IPS-18a (cell line): ENCODE results near the gene SRRM5.
"Not testable (repeated sequence)": the region's sequence is repeated elsewhere in the genome, so short reads cannot be mapped to it uniquely, and the experiment has no call there.

ENCODE experiments used
- H3K27ac ChIP-seq: one replicate; pipeline ENCODE4 v1.5.1; 2013; ENCODE audit warnings: low read length
- H3K27me3 ChIP-seq: one replicate; pipeline ENCODE4 v1.6.1; 2013; ENCODE audit warnings: mild to moderate bottlenecking, low read length; ENCODE audit not compliant: control insufficient read depth, insufficient read depth
- H3K36me3 ChIP-seq: one replicate; pipeline ENCODE4 v1.6.1; 2013; ENCODE audit warnings: low read depth, low read length; ENCODE audit not compliant: control insufficient read depth
- H3K4me1 ChIP-seq: one replicate; pipeline ENCODE4 v1.6.1; 2013; ENCODE audit warnings: low read depth, low read length; ENCODE audit not compliant: control insufficient read depth
- H3K4me3 ChIP-seq: one replicate; pipeline ENCODE4 v1.5.1; 2013; ENCODE audit warnings: low read length
- H3K9ac ChIP-seq: one replicate; pipeline ENCODE4 v1.6.1; 2013; ENCODE audit warnings: mild to moderate bottlenecking, low read length, moderate library complexity
- H3K9me3 ChIP-seq: one replicate; pipeline ENCODE4 v1.6.1; 2013; ENCODE audit warnings: low read depth, low read length; ENCODE audit not compliant: control insufficient read depth

The SRRM5 gene

GRCh38 chr19:43648633-43649032, 36.7 kb downstream of the SRRM5 start:
- Histone ChIP-seq H3K4me1 (no peaks in the 10 kb centered on the region), H3K27ac (no peak overlapping the region), H3K27me3 (no peaks in the 10 kb centered on the region), H3K9ac (no peak overlapping the region), H3K36me3 (peaks cover 10% of the 10 kb centered on the region), H3K4me3 (no peak overlapping the region), H3K9me3 (no peaks in the 10 kb centered on the region)

- Histone ChIP-seq H3K9ac (no peak overlapping the region), H3K27me3 (no peaks in the 10 kb centered on the region), H3K9me3 (no peaks in the 10 kb centered on the region), H3K4me3 (no peak overlapping the region), H3K4me1 (no peaks in the 10 kb centered on the region), H3K27ac (no peak overlapping the region), H3K36me3 (peaks cover 10% of the 10 kb centered on the region)
These were observed 37.6 kb downstream of the SRRM5 start for GRCh38 chr19:43649514-43649913.

GRCh38 chr19:43650276-43650675, 38.4 kb downstream of the SRRM5 start:
- not testable (repeated sequence) for H3K9me3 ChIP-seq, H3K27me3 ChIP-seq, H3K27ac ChIP-seq, H3K4me3 ChIP-seq, H3K9ac ChIP-seq, H3K4me1 ChIP-seq
- peaks cover 14% of the 10 kb centered on the region for H3K36me3 ChIP-seq

GRCh38 chr19:43651758-43652545, 40.1 kb downstream of the SRRM5 start:
- Histone ChIP-seq H3K9ac (no peak overlapping the region), H3K27ac (no peak overlapping the region), H3K4me3 (no peak overlapping the region), H3K27me3 (no peaks in the 10 kb centered on the region), H3K4me1 (no peaks in the 10 kb centered on the region), H3K36me3 (peaks cover 19% of the 10 kb centered on the region), H3K9me3 (no peaks in the 10 kb centered on the region)

- Histone ChIP-seq H3K36me3 (peaks cover 19% of the 10 kb centered on the region), H3K9ac (no peak overlapping the region), H3K27me3 (no peaks in the 10 kb centered on the region), H3K4me3 (no peak overlapping the region), H3K4me1 (no peaks in the 10 kb centered on the region), H3K9me3 (no peaks in the 10 kb centered on the region), H3K27ac (no peak overlapping the region)
These were observed 40.6 kb downstream of the SRRM5 start for GRCh38 chr19:43652546-43652874.

GRCh38 chr19:43656436-43656835, 44.5 kb downstream of the SRRM5 start:
- Histone ChIP-seq H3K4me3 (no peak overlapping the region), H3K9ac (no peak overlapping the region), H3K4me1 (no peaks in the 10 kb centered on the region), H3K9me3 (no peaks in the 10 kb centered on the region), H3K36me3 (peaks cover 20% of the 10 kb centered on the region), H3K27me3 (no peaks in the 10 kb centered on the region), H3K27ac (no peak overlapping the region)

- Histone ChIP-seq H3K4me3 (no peak overlapping the region), H3K9ac (no peak overlapping the region), H3K27me3 (no peaks in the 10 kb centered on the region), H3K27ac (no peak overlapping the region), H3K36me3 (peaks cover 20% of the 10 kb centered on the region), H3K9me3 (no peaks in the 10 kb centered on the region), H3K4me1 (no peaks in the 10 kb centered on the region)
These were observed 46.1 kb downstream of the SRRM5 start for GRCh38 chr19:43658001-43658400.

- Histone ChIP-seq H3K27ac (no peak overlapping the region), H3K36me3 (peaks cover 20% of the 10 kb centered on the region)
These were observed 46.6 kb downstream of the SRRM5 start for GRCh38 chr19:43658494-43658893.

GRCh38 chr19:43660301-43660970, 48.5 kb downstream of the SRRM5 start:
- H3K9ac ChIP-seq: no peak overlapping the region

More at GRCh38 chr19:43658494-43658893, 46.6 kb downstream of the SRRM5 start:
- no peaks in the 10 kb centered on the region for H3K9me3 ChIP-seq
- H3K4me1 ChIP-seq: no peaks in the 10 kb centered on the region
- no peak overlapping the region for H3K9ac ChIP-seq
- H3K4me3 ChIP-seq: no peak overlapping the region
- H3K27me3 ChIP-seq: no peaks in the 10 kb centered on the region

GRCh38 chr19:43660971-43661360, 49.1 kb downstream of the SRRM5 start:
- H3K27me3 ChIP-seq: no peaks in the 10 kb centered on the region
- no peaks in the 10 kb centered on the region for H3K9me3 ChIP-seq
- H3K4me1 ChIP-seq: no peaks in the 10 kb centered on the region
- no peak overlapping the region for H3K9ac ChIP-seq
- H3K36me3 ChIP-seq: peaks cover 12% of the 10 kb centered on the region
- H3K27ac ChIP-seq: no peak overlapping the region
- no peak overlapping the region for H3K4me3 ChIP-seq

More at GRCh38 chr19:43660301-43660970, 48.5 kb downstream of the SRRM5 start:
- Histone ChIP-seq H3K4me3 (no peak overlapping the region), H3K27ac (no peak overlapping the region), H3K27me3 (no peaks in the 10 kb centered on the region), H3K36me3 (peaks cover 15% of the 10 kb centered on the region), H3K9me3 (no peaks in the 10 kb centered on the region), H3K4me1 (no peaks in the 10 kb centered on the region)

GRCh38 chr19:43662487-43662886, 50.6 kb downstream of the SRRM5 start:
- no peaks in the 10 kb centered on the region for H3K9me3 ChIP-seq
- H3K36me3 ChIP-seq: peaks cover 12% of the 10 kb centered on the region
- H3K9ac ChIP-seq: no peak overlapping the region
- H3K27me3 ChIP-seq: no peaks in the 10 kb centered on the region
- no peak overlapping the region for H3K4me3 ChIP-seq
- H3K27ac ChIP-seq: no peak overlapping the region
- peaks cover 3% of the 10 kb centered on the region for H3K4me1 ChIP-seq

GRCh38 chr19:43664018-43664417, 52.1 kb downstream of the SRRM5 start:
- no peak overlapping the region for H3K4me3 ChIP-seq
- no peaks in the 10 kb centered on the region for H3K9me3 ChIP-seq
- H3K36me3 ChIP-seq: peaks cover 7% of the 10 kb centered on the region
- no peak overlapping the region for H3K9ac ChIP-seq
- peaks cover 6% of the 10 kb centered on the region for H3K4me1 ChIP-seq
- H3K27ac ChIP-seq: no peak overlapping the region
- no peaks in the 10 kb centered on the region for H3K27me3 ChIP-seq
